ENCODE results near the gene RYR1.
"Not testable (repeated sequence)": the region's sequence is repeated elsewhere in the genome, so short reads cannot be mapped to it uniquely, and the experiment has no call there.

RYR1 gene

DNA sequence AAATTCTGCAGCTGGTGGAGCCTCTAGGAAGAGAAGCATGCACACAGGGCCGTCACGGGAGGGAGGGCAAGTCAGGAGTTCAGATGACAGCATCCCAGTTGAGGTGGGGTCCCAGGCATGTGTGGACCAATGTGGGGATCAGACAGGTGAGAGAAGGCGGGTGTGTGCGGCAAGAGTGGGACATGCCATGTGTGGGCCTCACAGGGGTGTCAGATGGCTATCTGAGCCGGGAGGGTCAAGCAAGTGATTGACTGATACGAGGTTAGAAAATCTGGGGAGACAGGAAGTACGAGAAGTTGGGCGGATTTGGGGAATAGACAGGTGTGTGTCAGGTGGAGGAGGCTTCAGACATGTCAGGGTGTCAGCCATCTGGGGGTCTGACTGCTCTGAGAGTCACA, 16.3 kb upstream of the RYR1 start:
- H3K9ac ChIP-seq (ENCODE audit: low read depth, low read length) = no peak overlapping the region
- H3K4me3 ChIP-seq (ENCODE audit: low read depth, low read length) = peak overlapping the region; percentile 64; the same call in 1 of the 2 replicates

DNA sequence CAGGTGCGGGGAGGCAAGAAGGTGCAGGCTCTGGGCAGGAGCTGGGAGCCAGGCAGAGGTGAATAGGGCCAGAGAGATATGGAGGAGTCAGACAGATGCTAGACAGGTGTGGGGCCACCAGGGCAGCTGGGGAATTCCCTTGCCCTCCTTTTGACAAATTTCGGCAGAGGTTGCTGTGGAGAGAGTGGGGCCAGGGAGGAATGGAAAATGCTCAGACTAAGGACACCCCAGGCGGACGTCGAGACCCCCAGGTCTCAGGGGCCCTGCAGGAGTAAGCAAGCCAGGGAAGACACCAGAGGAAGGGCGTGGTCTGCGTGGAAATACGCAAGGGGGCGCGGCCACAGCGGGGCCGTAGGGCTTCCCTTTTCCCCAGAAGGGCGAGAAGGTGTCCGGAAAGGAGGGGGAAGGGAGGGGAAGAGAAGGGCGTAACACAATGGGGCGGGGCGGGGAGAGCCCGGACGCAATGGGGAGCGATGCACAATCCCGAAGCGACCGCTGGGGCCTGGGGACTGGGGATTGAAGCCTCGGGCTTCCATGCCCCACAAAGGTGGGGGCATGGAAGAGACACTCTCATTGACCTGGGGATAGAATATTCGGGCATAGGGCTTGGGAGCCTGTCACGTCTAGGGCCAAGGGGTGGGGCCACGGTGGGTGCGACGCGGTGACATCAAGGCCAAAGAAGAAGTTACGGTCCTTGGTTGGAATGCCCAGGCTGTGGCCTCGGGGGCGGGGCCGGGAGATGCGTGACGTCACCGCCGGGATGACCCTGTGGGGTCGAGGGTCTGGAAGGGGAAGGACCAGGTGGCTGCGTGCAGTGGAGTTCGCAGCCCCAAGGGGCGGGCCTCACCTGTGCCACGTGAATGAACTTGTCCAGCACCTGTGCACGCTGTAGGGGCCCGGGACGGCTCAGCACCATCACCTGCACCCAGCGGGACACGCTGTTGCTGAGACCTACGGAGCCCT, 15.7 kb upstream of the RYR1 start:
- peak overlapping the region; percentile 64 for H3K4me3 ChIP-seq (ENCODE audit: low read depth, low read length)
- peak overlapping the region; percentile 22; the same call in 1 of the 2 replicates for H3K9ac ChIP-seq (ENCODE audit: low read depth, low read length)
- no peaks in the 10 kb centered on the region for H3K36me3 ChIP-seq (ENCODE audit: control insufficient read depth, insufficient read depth, low read length)
- peaks cover 7% of the 10 kb centered on the region; the same call in 1 of the 2 replicates for H3K4me1 ChIP-seq (ENCODE audit: control insufficient read depth, insufficient read depth, low read length)
- no peaks in the 10 kb centered on the region for H3K9me3 ChIP-seq (ENCODE audit: control insufficient read depth, insufficient read depth, low read length)
- H3K27ac ChIP-seq (ENCODE audit: low read depth, low read length) = peak overlapping the region; percentile 68
- peaks cover 6% of the 10 kb centered on the region; the same call in 1 of the 2 replicates for H3K27me3 ChIP-seq (ENCODE audit: control insufficient read depth, insufficient read depth, low read length)

More for the DNA sequence above, 16.3 kb upstream of the RYR1 start:
- no peaks in the 10 kb centered on the region for H3K9me3 ChIP-seq (ENCODE audit: control insufficient read depth, insufficient read depth, low read length)
- H3K27ac ChIP-seq (ENCODE audit: low read depth, low read length) = no peak overlapping the region
- peaks cover 7% of the 10 kb centered on the region; the same call in 1 of the 2 replicates for H3K4me1 ChIP-seq (ENCODE audit: control insufficient read depth, insufficient read depth, low read length)
- H3K27me3 ChIP-seq (ENCODE audit: control insufficient read depth, insufficient read depth, low read length) = peaks cover 6% of the 10 kb centered on the region; the same call in 1 of the 2 replicates
- H3K36me3 ChIP-seq (ENCODE audit: control insufficient read depth, insufficient read depth, low read length) = no peaks in the 10 kb centered on the region

DNA sequence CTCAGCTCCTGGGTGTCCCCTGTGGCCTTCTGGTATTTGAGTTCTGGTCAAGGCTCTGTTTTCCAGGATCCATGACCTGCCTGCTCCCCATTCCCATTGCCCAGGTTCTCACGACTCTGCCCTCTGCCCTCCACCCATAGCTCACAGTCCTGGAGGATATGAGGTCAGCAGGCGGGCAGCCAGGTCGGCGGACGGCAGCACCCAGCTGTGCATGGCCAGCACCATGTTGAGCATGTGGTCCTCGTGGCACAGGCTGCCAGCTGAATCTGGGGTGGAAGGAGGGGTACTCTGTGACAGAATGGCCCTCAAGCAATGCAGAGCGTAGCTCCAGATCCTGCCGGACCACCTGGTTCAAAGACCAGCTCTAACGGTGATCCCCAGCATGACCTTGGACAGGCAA, 12.6 kb upstream of the RYR1 start:
- no peak overlapping the region for H3K9ac ChIP-seq (ENCODE audit: low read depth, low read length)
- H3K4me3 ChIP-seq (ENCODE audit: low read depth, low read length) = no peak overlapping the region
- no peaks in the 10 kb centered on the region for H3K36me3 ChIP-seq (ENCODE audit: control insufficient read depth, insufficient read depth, low read length)
- peaks cover 6% of the 10 kb centered on the region; the same call in 1 of the 2 replicates for H3K27me3 ChIP-seq (ENCODE audit: control insufficient read depth, insufficient read depth, low read length)
- H3K4me1 ChIP-seq (ENCODE audit: control insufficient read depth, insufficient read depth, low read length) = peaks cover 13% of the 10 kb centered on the region; the same call in 1 of the 2 replicates
- no peak overlapping the region for H3K27ac ChIP-seq (ENCODE audit: low read depth, low read length)
- H3K9me3 ChIP-seq (ENCODE audit: control insufficient read depth, insufficient read depth, low read length) = no peaks in the 10 kb centered on the region

DNA sequence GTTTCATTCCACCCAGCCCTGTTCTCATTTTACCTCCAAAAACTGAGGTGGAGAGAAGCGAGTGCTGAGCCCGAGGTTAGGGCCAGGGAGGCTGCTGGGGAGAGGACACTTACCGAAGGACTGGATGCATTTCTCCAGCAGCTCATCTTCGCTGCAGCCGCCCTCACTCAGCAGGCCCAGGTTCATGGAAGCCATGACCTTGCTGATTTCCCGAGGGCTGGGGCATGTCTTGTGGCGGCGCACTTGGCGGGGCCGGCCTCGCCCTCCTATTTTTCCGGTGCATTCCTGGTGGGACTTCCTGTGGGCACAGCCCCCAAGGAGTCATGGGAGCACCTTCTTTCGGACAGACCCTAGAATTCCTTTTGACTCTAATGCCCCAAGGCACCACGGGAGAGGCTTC, 11.6 kb upstream of the RYR1 start:
- Histone ChIP-seq H3K36me3 (ENCODE audit: control insufficient read depth, insufficient read depth, low read length) (no peaks in the 10 kb centered on the region), H3K27ac (ENCODE audit: low read depth, low read length) (no peak overlapping the region), H3K4me3 (ENCODE audit: low read depth, low read length) (no peak overlapping the region), H3K9me3 (ENCODE audit: control insufficient read depth, insufficient read depth, low read length) (no peaks in the 10 kb centered on the region), H3K27me3 (ENCODE audit: control insufficient read depth, insufficient read depth, low read length) (peaks cover 6% of the 10 kb centered on the region; the same call in 1 of the 2 replicates), H3K9ac (ENCODE audit: low read depth, low read length) (no peak overlapping the region), H3K4me1 (ENCODE audit: control insufficient read depth, insufficient read depth, low read length) (peaks cover 19% of the 10 kb centered on the region; the same call in 1 of the 2 replicates)

DNA sequence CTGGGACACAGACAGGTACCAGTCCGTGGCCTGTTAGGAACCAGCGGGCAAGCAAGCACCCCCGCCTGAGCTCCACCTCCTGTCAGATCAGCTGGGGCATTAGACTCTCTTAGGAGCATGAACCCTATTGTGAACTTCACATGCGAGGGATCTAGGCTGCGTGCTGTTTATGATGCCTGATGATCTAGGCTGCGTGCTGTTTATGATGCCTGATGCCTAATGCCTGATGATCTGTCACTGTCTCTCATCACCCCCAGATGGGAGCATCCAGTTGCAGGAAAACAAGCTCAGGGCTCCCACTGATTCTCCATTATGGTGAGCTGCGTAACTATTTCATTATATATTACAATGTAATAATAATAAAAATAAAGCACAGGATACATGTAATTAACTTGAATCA, 11.1 kb upstream of the RYR1 start:
- Histone ChIP-seq H3K27me3 (ENCODE audit: control insufficient read depth, insufficient read depth, low read length) (peaks cover 6% of the 10 kb centered on the region; the same call in 1 of the 2 replicates), H3K4me1 (ENCODE audit: control insufficient read depth, insufficient read depth, low read length) (peaks cover 14% of the 10 kb centered on the region; the same call in 1 of the 2 replicates), H3K27ac (ENCODE audit: low read depth, low read length) (no peak overlapping the region), H3K4me3 (ENCODE audit: low read depth, low read length) (no peak overlapping the region), H3K9ac (ENCODE audit: low read depth, low read length) (no peak overlapping the region), H3K36me3 (ENCODE audit: control insufficient read depth, insufficient read depth, low read length) (no peaks in the 10 kb centered on the region), H3K9me3 (ENCODE audit: control insufficient read depth, insufficient read depth, low read length) (no peaks in the 10 kb centered on the region)

DNA sequence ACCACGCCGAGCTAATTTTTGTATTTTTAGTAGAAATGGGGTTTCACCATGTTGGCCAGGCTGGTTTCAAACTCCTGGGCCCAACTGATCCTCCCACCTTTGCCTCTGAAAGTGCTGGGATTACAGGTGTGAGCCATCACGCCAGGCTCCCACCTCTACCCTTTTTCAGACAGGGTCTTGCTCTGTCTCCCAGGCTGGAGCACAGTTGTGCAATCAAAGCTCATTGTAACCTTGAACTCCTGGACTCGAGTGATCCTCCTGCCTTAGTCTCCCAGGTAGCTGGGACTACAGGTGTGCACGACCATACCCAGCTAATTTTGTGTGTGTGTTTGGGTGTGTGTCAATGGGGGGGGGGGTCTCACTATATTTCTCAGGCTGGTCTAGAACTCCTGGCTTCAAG, 9.2 kb upstream of the RYR1 start:
- no peak overlapping the region for H3K9ac ChIP-seq (ENCODE audit: low read depth, low read length)
- H3K36me3 ChIP-seq (ENCODE audit: control insufficient read depth, insufficient read depth, low read length) = no peaks in the 10 kb centered on the region
- H3K27me3 ChIP-seq (ENCODE audit: control insufficient read depth, insufficient read depth, low read length) = no peaks in the 10 kb centered on the region
- no peaks in the 10 kb centered on the region for H3K9me3 ChIP-seq (ENCODE audit: control insufficient read depth, insufficient read depth, low read length)
- H3K4me3 ChIP-seq (ENCODE audit: low read depth, low read length) = no peak overlapping the region
- H3K4me1 ChIP-seq (ENCODE audit: control insufficient read depth, insufficient read depth, low read length) = peaks cover 12% of the 10 kb centered on the region; the same call in 1 of the 2 replicates
- H3K27ac ChIP-seq (ENCODE audit: low read depth, low read length) = no peak overlapping the region

DNA sequence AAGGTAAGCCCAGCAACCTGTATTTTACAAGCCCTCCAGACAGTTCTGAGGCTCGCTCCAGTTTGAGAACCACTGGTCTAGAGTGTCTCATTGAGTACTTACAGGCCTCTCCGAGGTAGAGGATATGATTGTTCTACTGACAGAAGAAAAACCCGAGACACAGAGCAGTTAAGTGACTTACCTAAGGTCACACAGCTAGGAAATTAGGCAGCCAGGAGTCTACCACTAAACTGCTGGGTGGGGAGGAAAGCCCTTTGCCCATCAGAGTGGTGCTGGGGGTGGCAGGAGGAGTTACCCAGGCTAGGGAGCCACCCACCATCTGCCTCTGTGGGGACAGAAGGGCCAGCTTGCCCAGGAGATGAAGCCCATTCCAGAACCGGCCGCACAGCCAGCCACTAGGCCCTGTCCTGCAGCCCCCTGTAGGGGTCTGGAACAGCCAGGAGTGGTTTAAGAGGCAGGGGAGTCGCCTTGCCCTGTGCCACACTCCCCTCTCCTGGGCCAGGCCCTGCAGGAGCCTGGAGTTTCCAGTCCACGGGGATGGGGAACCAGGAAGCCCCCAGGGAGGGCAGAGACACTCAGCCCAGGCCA, 8.2 kb upstream of the RYR1 start:
- Histone ChIP-seq H3K9me3 (ENCODE audit: control insufficient read depth, insufficient read depth, low read length) (no peaks in the 10 kb centered on the region), H3K9ac (ENCODE audit: low read depth, low read length) (no peak overlapping the region), H3K36me3 (ENCODE audit: control insufficient read depth, insufficient read depth, low read length) (no peaks in the 10 kb centered on the region), H3K27me3 (ENCODE audit: control insufficient read depth, insufficient read depth, low read length) (no peaks in the 10 kb centered on the region), H3K27ac (ENCODE audit: low read depth, low read length) (no peak overlapping the region), H3K4me1 (ENCODE audit: control insufficient read depth, insufficient read depth, low read length) (peaks cover 12% of the 10 kb centered on the region; the same call in 1 of the 2 replicates), H3K4me3 (ENCODE audit: low read depth, low read length) (no peak overlapping the region)

DNA sequence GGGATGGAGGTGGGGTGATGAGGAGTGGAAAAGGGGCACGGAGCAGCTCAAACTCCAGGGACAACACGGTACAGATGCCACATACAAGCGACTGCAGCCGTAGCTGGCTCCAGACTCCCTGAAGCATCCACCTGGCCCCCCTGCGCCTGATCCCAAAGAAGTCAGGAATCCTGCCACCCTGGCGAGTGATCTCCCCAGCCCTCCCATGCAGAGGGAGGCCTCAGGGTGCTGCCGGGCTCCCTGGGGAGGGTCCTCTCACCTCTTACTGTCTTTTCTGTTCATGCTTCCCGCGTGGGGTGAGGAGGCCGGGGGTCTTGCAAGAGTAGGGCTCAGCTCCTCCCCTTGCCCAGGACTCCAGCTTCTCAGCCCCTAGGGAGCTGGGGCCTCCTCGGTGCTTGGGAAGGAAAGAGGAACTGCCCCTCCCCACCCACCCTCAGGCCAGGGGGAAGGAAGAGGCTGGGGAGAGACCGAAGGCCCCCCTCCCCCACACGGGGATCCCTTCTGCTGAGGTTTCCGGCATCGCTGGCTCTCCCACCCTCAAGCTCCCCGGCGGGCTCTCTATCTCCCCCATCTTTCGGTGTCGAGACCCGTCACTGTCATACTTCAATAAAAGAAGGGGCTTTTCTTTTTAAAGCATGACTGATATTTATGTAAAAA, 7.6 kb upstream of the RYR1 start, which contains the start of gene RASGRP4:
Gene RASGRP4 (minus strand): TSS at position 410 of the 657 bp plus-strand sequence. CDS start 128 bp downstream, at position 282.
- no peak within 1 kb of the TSS for H3K9ac ChIP-seq (ENCODE audit: low read depth, low read length)
- no peaks in the 10 kb centered on the region for H3K36me3 ChIP-seq (ENCODE audit: control insufficient read depth, insufficient read depth, low read length)
- no peaks in the 10 kb centered on the region for H3K9me3 ChIP-seq (ENCODE audit: control insufficient read depth, insufficient read depth, low read length)
- no peak within 1 kb of the TSS for H3K4me3 ChIP-seq (ENCODE audit: low read depth, low read length)
- H3K27ac ChIP-seq (ENCODE audit: low read depth, low read length) = no peak within 1 kb of the TSS
- H3K4me1 ChIP-seq (ENCODE audit: control insufficient read depth, insufficient read depth, low read length) = peaks cover 12% of the 10 kb centered on the region; the same call in 1 of the 2 replicates
- H3K27me3 ChIP-seq (ENCODE audit: control insufficient read depth, insufficient read depth, low read length) = no peaks in the 10 kb centered on the region

DNA sequence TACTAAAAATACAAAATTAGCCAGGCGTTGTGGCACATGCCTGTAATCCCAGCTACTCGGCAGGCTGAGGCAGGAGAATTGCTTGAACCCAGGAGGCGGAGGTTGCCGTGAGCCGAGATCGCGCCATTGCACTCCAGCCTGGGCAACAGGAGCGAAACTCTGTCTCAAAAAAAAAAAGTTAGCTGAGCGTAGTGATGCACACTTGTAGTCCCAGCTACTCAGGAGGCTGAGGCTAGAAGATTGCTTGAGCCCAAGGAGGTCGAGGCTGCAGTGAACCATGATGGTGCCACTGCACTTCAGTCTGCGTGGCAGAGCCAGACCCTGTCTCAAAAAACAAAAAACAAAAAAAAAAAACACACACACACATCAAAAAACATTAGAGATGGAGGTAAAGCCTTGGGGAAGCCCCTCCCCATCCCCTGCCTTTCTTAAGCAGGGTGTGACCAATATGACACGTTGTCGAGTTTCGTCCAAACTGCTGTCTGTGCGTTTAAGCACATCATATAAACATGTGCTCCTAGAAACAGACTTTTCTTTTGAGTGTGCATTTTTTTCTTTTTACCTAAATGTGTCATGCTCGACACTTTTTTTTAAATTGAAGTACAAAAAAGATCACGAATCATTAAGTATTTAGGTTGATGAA, 6.3 kb upstream of the RYR1 start:
- not testable (repeated sequence) for H3K27ac ChIP-seq (ENCODE audit: low read depth, low read length); H3K27me3 ChIP-seq (ENCODE audit: control insufficient read depth, insufficient read depth, low read length); H3K9me3 ChIP-seq (ENCODE audit: control insufficient read depth, insufficient read depth, low read length); H3K9ac ChIP-seq (ENCODE audit: low read depth, low read length); H3K4me3 ChIP-seq (ENCODE audit: low read depth, low read length); H3K36me3 ChIP-seq (ENCODE audit: control insufficient read depth, insufficient read depth, low read length)
- H3K4me1 ChIP-seq (ENCODE audit: control insufficient read depth, insufficient read depth, low read length) = peaks cover 12% of the 10 kb centered on the region; the same call in 1 of the 2 replicates

DNA sequence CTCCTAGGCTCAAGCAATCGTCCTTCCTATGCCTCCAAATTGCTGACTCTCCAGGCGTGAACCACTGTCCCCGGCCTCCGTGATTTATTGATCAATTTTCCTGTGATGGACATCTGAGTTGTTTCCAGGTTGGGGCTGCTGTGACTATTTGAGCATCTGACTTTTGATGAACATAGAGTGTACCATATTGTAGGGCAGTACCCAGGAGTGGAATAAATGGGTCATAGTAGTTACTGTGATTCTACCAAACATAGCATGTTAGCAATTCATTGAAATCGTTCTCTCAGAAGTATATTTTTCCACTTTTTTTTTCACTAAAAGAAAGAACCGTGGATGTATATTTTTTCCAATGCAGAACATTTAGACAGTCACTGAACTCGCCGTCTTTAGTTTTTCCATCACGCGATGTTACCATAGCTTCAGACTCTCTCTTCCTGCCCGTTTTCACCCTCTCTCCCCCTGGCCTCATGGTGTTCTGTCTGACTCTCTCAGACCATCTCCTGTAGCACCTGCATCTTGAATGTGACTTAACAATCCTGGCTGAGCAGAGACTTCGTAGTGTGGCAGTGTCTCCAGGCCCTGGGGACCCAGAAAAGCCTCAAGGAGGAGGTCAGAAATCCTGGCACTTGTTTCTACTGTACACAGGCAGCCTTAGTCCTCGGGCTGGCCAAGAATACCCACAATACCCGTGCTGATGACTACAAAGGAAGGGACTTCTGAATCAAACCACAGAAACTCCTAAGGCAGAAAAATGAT, 4.3 kb upstream of the RYR1 start:
- Histone ChIP-seq H3K4me3 (ENCODE audit: low read depth, low read length) (no peak overlapping the region), H3K4me1 (ENCODE audit: control insufficient read depth, insufficient read depth, low read length) (peaks cover 17% of the 10 kb centered on the region), H3K9me3 (ENCODE audit: control insufficient read depth, insufficient read depth, low read length) (no peaks in the 10 kb centered on the region), H3K36me3 (ENCODE audit: control insufficient read depth, insufficient read depth, low read length) (no peaks in the 10 kb centered on the region), H3K9ac (ENCODE audit: low read depth, low read length) (no peak overlapping the region), H3K27me3 (ENCODE audit: control insufficient read depth, insufficient read depth, low read length) (no peaks in the 10 kb centered on the region), H3K27ac (ENCODE audit: low read depth, low read length) (no peak overlapping the region)
